MM.1S (cell line): Measurements from ENCODE around the gene PDE1A.

Source experiments
- CTCF ChIP-seq: fragments of 300-600 bp; sonication (generic); IDR thresholded peaks from 2 replicates; pipeline ENCODE4 v1.5.1; 2016; ENCODE audit warnings: antibody characterized with exemption, low read length, mixed read lengths
- EZH2 ChIP-seq: fragments of 300-600 bp; sonication (generic); optimal IDR thresholded peaks from 2 replicates; pipeline ENCODE3; 2017; ENCODE audit warnings: low read depth, mild to moderate bottlenecking, antibody characterized with exemption, low read length, mixed read lengths
- EZH2phosphoT487 ChIP-seq: fragments of 300-600 bp; sonication (generic); IDR thresholded peaks from 2 replicates; pipeline ENCODE4 v1.6.1; 2018; ENCODE audit warnings: antibody characterized with exemption, low read length

GRCh38 chr2:182463760-182464159, 36.9 kb upstream of the PDE1A start:
- TF ChIP-seq CTCF (no peak), EZH2 (no peak), EZH2phosphoT487 (no peak)
